Progenitor cell of endocrine pancreas (in vitro differentiated cells): ENCODE measurements around the gene SKA1. TPM values are rescaled to one million over a fixed set of nuclear protein-coding genes. Genes with fewer than 3 reads are reported as not detected.
A peak's percentile ranks its signal among the peaks of the same experiment; 100 is the strongest.
"Not testable (repeated sequence)": the region's sequence is repeated elsewhere in the genome, so short reads cannot be mapped to it uniquely, and the experiment has no call there.

Experiments used
- DNase-seq: peaks from one replicate; pipeline ENCODE4 v3.0.0; 2021; ENCODE audit warnings: low spot score; ENCODE audit not compliant: unreplicated experiment
- H3K27ac Mint-ChIP-seq: 2 replicates; pipeline ENCODE4 v1.8.0; 2021; ENCODE audit warnings: mild to moderate bottlenecking, moderate library complexity, mixed read lengths
- H3K27me3 Mint-ChIP-seq: 2 replicates; pipeline ENCODE4 v1.8.0; 2021; ENCODE audit warnings: mixed read lengths
- H3K36me3 Mint-ChIP-seq: 2 replicates; pipeline ENCODE4 v1.8.0; 2022; ENCODE audit warnings: mixed read lengths; ENCODE audit not compliant: insufficient read depth
- H3K4me1 Mint-ChIP-seq: 2 replicates; pipeline ENCODE4 v1.8.0; 2021; ENCODE audit warnings: low read depth, mixed read lengths
- H3K4me3 Mint-ChIP-seq: 2 replicates; pipeline ENCODE4 v1.8.0; 2021; ENCODE audit warnings: low read depth, mild to moderate bottlenecking, moderate library complexity, mixed read lengths
- H3K9me3 Mint-ChIP-seq: 2 replicates; pipeline ENCODE4 v1.8.0; 2021; ENCODE audit warnings: low read depth, mixed read lengths
- total RNA-seq: library from RNA; stranded (reverse); gene quantifications from 2 replicates; pipeline ENCODE4 v1.2.1, GENCODE V29; 2021
- TF ChIP-seq, protein P1 (sequence below): fragments of 200-600 bp; sonication (generic); IDR thresholded peaks from one replicate; pipeline ENCODE4 v1.5.0; 2021; ENCODE audit warnings: antibody characterized with exemption, mild to moderate bottlenecking; ENCODE audit not compliant: unreplicated experiment

Gene SKA1
- total RNA-seq, 1 donor from 2014 or later = 16.0 TPM

- Mint-ChIP-seq H3K4me3 (no peak overlapping the region), H3K27me3 (peaks cover 9% of the 10 kb centered on the region), H3K27ac (no peak overlapping the region), H3K4me1 (peaks cover 50% of the 10 kb centered on the region), H3K36me3 (peaks cover 8% of the 10 kb centered on the region), H3K9me3 (peaks cover 5% of the 10 kb centered on the region)
- TF ChIP-seq, protein P1, sequence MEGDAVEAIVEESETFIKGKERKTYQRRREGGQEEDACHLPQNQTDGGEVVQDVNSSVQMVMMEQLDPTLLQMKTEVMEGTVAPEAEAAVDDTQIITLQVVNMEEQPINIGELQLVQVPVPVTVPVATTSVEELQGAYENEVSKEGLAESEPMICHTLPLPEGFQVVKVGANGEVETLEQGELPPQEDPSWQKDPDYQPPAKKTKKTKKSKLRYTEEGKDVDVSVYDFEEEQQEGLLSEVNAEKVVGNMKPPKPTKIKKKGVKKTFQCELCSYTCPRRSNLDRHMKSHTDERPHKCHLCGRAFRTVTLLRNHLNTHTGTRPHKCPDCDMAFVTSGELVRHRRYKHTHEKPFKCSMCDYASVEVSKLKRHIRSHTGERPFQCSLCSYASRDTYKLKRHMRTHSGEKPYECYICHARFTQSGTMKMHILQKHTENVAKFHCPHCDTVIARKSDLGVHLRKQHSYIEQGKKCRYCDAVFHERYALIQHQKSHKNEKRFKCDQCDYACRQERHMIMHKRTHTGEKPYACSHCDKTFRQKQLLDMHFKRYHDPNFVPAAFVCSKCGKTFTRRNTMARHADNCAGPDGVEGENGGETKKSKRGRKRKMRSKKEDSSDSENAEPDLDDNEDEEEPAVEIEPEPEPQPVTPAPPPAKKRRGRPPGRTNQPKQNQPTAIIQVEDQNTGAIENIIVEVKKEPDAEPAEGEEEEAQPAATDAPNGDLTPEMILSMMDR = no peak
- DNase-seq = no peak
These were observed 24.1 kb downstream of the SKA1 start for GRCh38 chr18:50398947-50399346.

DNA sequence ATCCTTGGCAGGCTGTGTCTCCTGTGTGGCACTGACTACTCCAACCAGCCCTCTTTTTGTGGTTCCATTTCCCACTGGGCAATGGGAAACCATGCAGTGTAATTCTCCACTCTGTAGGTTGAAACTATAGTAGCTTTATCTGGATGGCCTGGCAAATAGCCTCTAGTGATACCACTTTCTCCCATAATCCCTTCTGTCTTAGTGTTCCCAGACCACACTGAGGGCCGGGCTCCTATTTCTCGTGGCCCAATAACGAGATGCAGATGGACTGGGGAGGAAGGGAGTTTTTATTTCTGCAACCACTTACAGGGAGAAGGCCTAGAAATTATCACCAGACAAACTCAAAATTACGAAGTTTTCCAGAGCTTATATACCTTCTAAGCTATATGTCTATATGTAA, 24.7 kb downstream of the SKA1 start:
- DNase-seq = no peak
- Mint-ChIP-seq H3K4me3 (no peak overlapping the region), H3K9me3 (peaks cover 5% of the 10 kb centered on the region), H3K4me1 (peaks cover 56% of the 10 kb centered on the region), H3K36me3 (peaks cover 5% of the 10 kb centered on the region), H3K27me3 (peaks cover 9% of the 10 kb centered on the region), H3K27ac (peak overlapping the region; percentile 61)
- TF ChIP-seq, protein P1 = no peak

DNA sequence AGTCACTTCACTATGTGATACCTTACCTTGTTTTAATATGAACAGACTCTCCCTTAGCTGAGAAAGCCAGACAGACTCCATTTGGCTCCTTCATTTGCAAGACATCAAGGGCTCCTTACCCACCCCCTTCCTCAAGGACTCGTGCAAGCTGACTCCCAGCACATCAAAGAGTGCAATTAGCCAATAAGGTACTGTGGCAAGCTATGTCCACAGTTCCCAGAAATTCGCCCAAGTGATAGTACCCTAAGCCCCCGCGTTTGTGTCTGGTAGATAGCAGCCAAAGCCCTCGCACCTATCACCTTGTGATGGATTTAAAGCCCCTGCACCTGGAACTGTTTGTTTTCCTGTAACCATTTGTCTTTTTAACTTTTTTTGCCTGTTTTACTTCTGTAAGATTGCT, 25.6 kb downstream of the SKA1 start:
- Mint-ChIP-seq H3K27ac (peak overlapping the region; percentile 75), H3K4me3 (peak overlapping the region; percentile 59), H3K4me1 (peaks cover 63% of the 10 kb centered on the region)
- not testable (repeated sequence) for H3K27me3 Mint-ChIP-seq, H3K9me3 Mint-ChIP-seq, H3K36me3 Mint-ChIP-seq, DNase-seq

DNA sequence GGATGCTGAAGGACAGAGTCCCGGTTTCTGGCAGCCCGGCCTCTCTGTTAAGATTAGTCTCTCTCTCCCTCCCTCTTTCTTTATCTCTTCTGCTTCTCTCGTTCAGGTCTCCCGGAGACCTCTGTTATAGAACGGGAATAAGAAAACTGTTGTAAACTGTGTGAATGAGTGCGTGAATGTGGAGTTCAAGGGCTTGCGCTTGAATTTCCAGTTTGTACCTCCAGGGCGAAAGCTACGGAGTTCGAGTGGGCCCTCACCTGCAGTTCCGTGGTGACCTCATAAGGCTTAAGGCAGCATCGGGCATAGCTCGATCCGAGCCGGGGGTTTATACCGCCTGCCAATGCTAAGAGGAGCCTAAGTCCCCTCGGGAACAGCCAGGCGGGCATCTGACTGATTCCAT, 26.4 kb downstream of the SKA1 start:
- Mint-ChIP-seq H3K27me3 (peaks cover 9% of the 10 kb centered on the region), H3K36me3 (no peaks in the 10 kb centered on the region), H3K27ac (peak overlapping the region; percentile 57), H3K4me1 (peaks cover 67% of the 10 kb centered on the region), H3K9me3 (no peaks in the 10 kb centered on the region), H3K4me3 (peak overlapping the region; percentile 59)
- TF ChIP-seq, protein P1 = peak; percentile 33
- DNase-seq = no peak

- no peaks in the 10 kb centered on the region for H3K36me3 Mint-ChIP-seq
- H3K9me3 Mint-ChIP-seq = no peaks in the 10 kb centered on the region
- TF ChIP-seq, protein P1 = no peak
- no peak overlapping the region for H3K27ac Mint-ChIP-seq
- DNase-seq = no peak
- H3K4me1 Mint-ChIP-seq = peaks cover 69% of the 10 kb centered on the region
- H3K4me3 Mint-ChIP-seq = no peak overlapping the region
- H3K27me3 Mint-ChIP-seq = peaks cover 9% of the 10 kb centered on the region
These were observed 27.0 kb downstream of the SKA1 start for GRCh38 chr18:50401888-50402287.

DNA sequence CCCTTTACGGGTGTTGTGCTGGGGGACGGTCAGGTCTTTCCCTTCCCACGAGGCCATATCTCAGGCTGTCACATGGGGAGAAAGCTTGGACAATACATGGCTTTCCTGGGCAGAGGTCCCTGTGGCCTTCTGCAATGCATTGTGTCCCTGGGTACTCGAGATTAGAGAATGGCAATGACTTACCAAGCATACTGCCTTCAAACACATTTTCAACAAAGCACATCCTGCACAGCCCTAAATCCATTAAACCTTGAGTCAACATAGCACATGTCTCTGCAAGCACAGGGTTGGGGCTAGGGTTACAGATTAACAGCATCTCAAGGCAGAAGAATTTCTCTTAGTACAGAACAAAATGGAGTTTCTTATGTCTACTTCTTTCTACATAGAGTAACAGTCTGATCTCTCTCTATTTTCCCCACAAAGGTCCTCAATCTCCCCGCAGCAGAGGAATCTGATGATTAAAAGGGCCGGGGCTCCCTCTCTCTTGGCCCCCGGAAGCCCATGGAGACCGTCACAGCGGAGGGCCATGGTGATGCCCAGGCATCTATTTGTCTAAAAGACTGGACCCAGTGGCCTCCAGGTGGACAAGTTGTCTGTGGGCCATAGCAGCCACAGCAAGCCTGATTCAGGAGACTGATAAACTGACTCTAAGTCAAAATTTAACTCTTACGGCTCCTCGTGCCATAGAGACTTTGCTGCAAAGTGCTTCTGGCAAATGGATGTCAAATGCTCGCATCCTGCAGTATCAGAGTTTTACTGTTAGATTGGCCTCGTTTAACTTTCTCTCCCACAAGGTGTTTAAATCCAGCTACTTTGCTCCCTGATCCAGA, 30.1 kb downstream of the SKA1 start:
- Mint-ChIP-seq H3K4me3 (peak overlapping the region; percentile 14), H3K27ac (peak overlapping the region; percentile 75), H3K4me1 (peaks cover 57% of the 10 kb centered on the region)
- not testable (repeated sequence) for H3K9me3 Mint-ChIP-seq, H3K36me3 Mint-ChIP-seq, H3K27me3 Mint-ChIP-seq, DNase-seq
